ENCODE measurements around the gene ITGB4.

The ITGB4 gene

GRCh38 chr17:75720656-75721462 lies at the start of gene ITGB4:
TSS of gene ITGB4 (plus strand) at chr17:75721459. CDS start at chr17:75724704, 3,245 bp downstream.
- DNase-seq, result no peak

- no peak for DNase-seq
Observed at GRCh38 chr17:75672011-75672410, 49.2 kb upstream of the ITGB4 start.

- DNase-seq, result no peak
Observed at GRCh38 chr17:75673487-75673886, 47.8 kb upstream of the ITGB4 start.

- no peak for DNase-seq
Observed at GRCh38 chr17:75676461-75676860, 44.8 kb upstream of the ITGB4 start.

- no peak for DNase-seq
Observed at GRCh38 chr17:75679706-75680211, 41.5 kb upstream of the ITGB4 start.

GRCh38 chr17:75680431-75680830 lies 40.8 kb upstream of the ITGB4 start:
- no peak for DNase-seq

- DNase-seq, result no peak
Observed at GRCh38 chr17:75681289-75681688, 40.0 kb upstream of the ITGB4 start.

GRCh38 chr17:75683583-75683982 lies 37.7 kb upstream of the ITGB4 start:
- DNase-seq, result no peak

- DNase-seq, result no peak
Observed at GRCh38 chr17:75684249-75684648, 37.0 kb upstream of the ITGB4 start.

- DNase-seq, result no peak
Observed at GRCh38 chr17:75684924-75685323, 36.3 kb upstream of the ITGB4 start.

GRCh38 chr17:75685499-75685898 lies 35.8 kb upstream of the ITGB4 start:
- no peak for DNase-seq

- DNase-seq, result no peak
Observed at GRCh38 chr17:75688209-75688825, 32.9 kb upstream of the ITGB4 start.

- no peak for DNase-seq
Observed at GRCh38 chr17:75689441-75689873, 31.8 kb upstream of the ITGB4 start.

GRCh38 chr17:75691371-75691791 lies 29.9 kb upstream of the ITGB4 start:
- no peak for DNase-seq

- DNase-seq, result peak; percentile 53
Observed at GRCh38 chr17:75691801-75692626, 29.2 kb upstream of the ITGB4 start.

GRCh38 chr17:75692976-75693375 lies 28.3 kb upstream of the ITGB4 start:
- no peak for DNase-seq

GRCh38 chr17:75693500-75694481 lies 27.5 kb upstream of the ITGB4 start:
- peak; percentile 60 for DNase-seq

- DNase-seq, result no peak
Observed at GRCh38 chr17:75694536-75694935, 26.7 kb upstream of the ITGB4 start.

- DNase-seq, result no peak
Observed at GRCh38 chr17:75695141-75695829, 26.0 kb upstream of the ITGB4 start.

- no peak for DNase-seq
Observed at GRCh38 chr17:75695830-75696271, 25.4 kb upstream of the ITGB4 start.

GRCh38 chr17:75697651-75698291 lies 23.5 kb upstream of the ITGB4 start:
- no peak for DNase-seq
